Mononuclear cell (primary cell): ENCODE measurements around the gene ARID3C. TPM values are rescaled to one million over a fixed set of nuclear protein-coding genes. Genes with fewer than 3 reads are reported as not detected.

Experiments used
- H3K27me3 ChIP-seq: 2 replicates; pipeline ENCODE4 v1.6.0; 2011; ENCODE audit warnings: low read length, control low read depth; ENCODE audit not compliant: insufficient read depth
- H3K4me1 ChIP-seq: 2 replicates; pipeline ENCODE4 v1.5.1; 2011; ENCODE audit warnings: mild to moderate bottlenecking, low read length, control low read depth; ENCODE audit not compliant: insufficient read depth
- H3K4me3 ChIP-seq: 2 replicates; pipeline ENCODE4 v1.5.1; 2011; ENCODE audit warnings: mild to moderate bottlenecking, low read length, moderate library complexity
- H3K9me3 ChIP-seq: 2 replicates; pipeline ENCODE4 v1.5.1; 2011; ENCODE audit warnings: low read depth, mild to moderate bottlenecking, control low read depth, low read length
- total RNA-seq: library from RNA; depleted of rRNA; stranded (reverse); fragments of >200 nt; gene quantifications from one replicate; pipeline ENCODE4 v1.2.3, GENCODE V29; 2012

ARID3C gene
- total RNA-seq, 1 donor: not detected

GRCh38 chr9:34624475-34625185, 4.2 kb downstream of the ARID3C start:
- peaks cover 25% of the 10 kb centered on the region for H3K4me1 ChIP-seq
- H3K27me3 ChIP-seq: peaks cover 76% of the 10 kb centered on the region
- no peak overlapping the region for H3K4me3 ChIP-seq
- no peaks in the 10 kb centered on the region for H3K9me3 ChIP-seq

GRCh38 chr9:34623374-34624235, 5.3 kb downstream of the ARID3C start:
- H3K4me3 ChIP-seq: no peak overlapping the region
- H3K4me1 ChIP-seq: peaks cover 26% of the 10 kb centered on the region
- H3K9me3 ChIP-seq: no peaks in the 10 kb centered on the region
- H3K27me3 ChIP-seq: peaks cover 69% of the 10 kb centered on the region

- H3K4me3 ChIP-seq: peak within 1 kb of the TSS; percentile 76
Observed at GRCh38 chr9:34620061-34620994, 8.5 kb downstream of the ARID3C start, which contains the start of gene DCTN3. Gene DCTN3 (minus strand): TSS chr9:34620495. CDS start chr9:34620464, 31 bp downstream.

GRCh38 chr9:34615132-34615531, 13.7 kb downstream of the ARID3C start:
- H3K4me1 ChIP-seq: peaks cover 29% of the 10 kb centered on the region
- no peaks in the 10 kb centered on the region for H3K27me3 ChIP-seq
- H3K4me3 ChIP-seq: no peak overlapping the region
- no peaks in the 10 kb centered on the region for H3K9me3 ChIP-seq

More at GRCh38 chr9:34620061-34620994, 8.5 kb downstream of the ARID3C start, which contains the start of gene DCTN3:
- Histone ChIP-seq H3K4me1 (peaks cover 19% of the 10 kb centered on the region), H3K27me3 (peaks cover 36% of the 10 kb centered on the region), H3K9me3 (no peaks in the 10 kb centered on the region)

- Histone ChIP-seq H3K4me3 (peak overlapping the region; percentile 80), H3K27me3 (no peaks in the 10 kb centered on the region), H3K9me3 (no peaks in the 10 kb centered on the region), H3K4me1 (peaks cover 22% of the 10 kb centered on the region)
Observed at GRCh38 chr9:34612788-34613390, 16.0 kb downstream of the ARID3C start.

GRCh38 chr9:34611811-34612787, 16.8 kb downstream of the ARID3C start, which contains the start of gene RPP25L:
Gene RPP25L (minus strand): TSS chr9:34612097. CDS start chr9:34611296, 801 bp downstream.
- Histone ChIP-seq H3K4me3 (peak within 1 kb of the TSS; percentile 80), H3K27me3 (no peaks in the 10 kb centered on the region), H3K9me3 (no peaks in the 10 kb centered on the region), H3K4me1 (peaks cover 22% of the 10 kb centered on the region)

GRCh38 chr9:34611251-34611810, 17.5 kb downstream of the ARID3C start:
- Histone ChIP-seq H3K9me3 (no peaks in the 10 kb centered on the region), H3K4me1 (peaks cover 22% of the 10 kb centered on the region), H3K4me3 (peak overlapping the region; percentile 80), H3K27me3 (no peaks in the 10 kb centered on the region)

GRCh38 chr9:34610434-34611206, 18.2 kb downstream of the ARID3C start:
- Histone ChIP-seq H3K4me3 (no peak overlapping the region), H3K9me3 (no peaks in the 10 kb centered on the region), H3K4me1 (peaks cover 22% of the 10 kb centered on the region), H3K27me3 (no peaks in the 10 kb centered on the region)

GRCh38 chr9:34607331-34607730, 21.5 kb downstream of the ARID3C start:
- H3K27me3 ChIP-seq: no peaks in the 10 kb centered on the region
- H3K9me3 ChIP-seq: no peaks in the 10 kb centered on the region
- no peak overlapping the region for H3K4me3 ChIP-seq
- peaks cover 12% of the 10 kb centered on the region for H3K4me1 ChIP-seq

- Histone ChIP-seq H3K4me3 (no peak overlapping the region), H3K4me1 (peaks cover 10% of the 10 kb centered on the region), H3K9me3 (no peaks in the 10 kb centered on the region), H3K27me3 (no peaks in the 10 kb centered on the region)
Observed at GRCh38 chr9:34606905-34607304, 22.0 kb downstream of the ARID3C start.

GRCh38 chr9:34606190-34606589, 22.7 kb downstream of the ARID3C start:
- H3K27me3 ChIP-seq: no peaks in the 10 kb centered on the region
- H3K4me1 ChIP-seq: peaks cover 6% of the 10 kb centered on the region
- no peaks in the 10 kb centered on the region for H3K9me3 ChIP-seq
- H3K4me3 ChIP-seq: no peak overlapping the region

- H3K9me3 ChIP-seq: no peaks in the 10 kb centered on the region
- H3K27me3 ChIP-seq: no peaks in the 10 kb centered on the region
- no peaks in the 10 kb centered on the region for H3K4me1 ChIP-seq
Observed at GRCh38 chr9:34603610-34604231, 25.1 kb downstream of the ARID3C start.

More at GRCh38 chr9:34603610-34604231, 25.1 kb downstream of the ARID3C start:
- no peak overlapping the region for H3K4me3 ChIP-seq
